CD4-positive, alpha-beta memory T cell (primary cell): ENCODE data around the gene HDAC5. TPM values are rescaled to one million over a fixed set of nuclear protein-coding genes. Genes with fewer than 3 reads are reported as not detected.

ENCODE experiments used
- CTCF ChIA-PET: fragments of 350-600 bp; sonication (Branson Sonifier 250); formaldehyde crosslinking; loops from one replicate; lab custom pipeline; 2021; ENCODE audit warnings: inconsistent platforms; ENCODE audit not compliant: partially characterized antibody; lab: Charles Lee
- POLR2A ChIA-PET: fragments of 350-600 bp; sonication (Branson Sonifier 250); formaldehyde crosslinking; loops from one replicate; lab custom pipeline; 2021; ENCODE audit not compliant: partially characterized antibody; lab: Charles Lee
- DNase-seq, 5 donors: peaks; one replicate each; pipeline versions ENCODE4 v3.0.0 to v3.0.0-alpha.2; 2020 to 2022; ENCODE audit warnings: mixed read lengths in 1 of 5
- H3K27ac ChIP-seq: one replicate; pipeline ENCODE4 v1.7.0; 2013; ENCODE audit warnings: low read depth, low read length
- H3K27me3 ChIP-seq: 2 replicates; pipeline ENCODE4 v1.7.0; 2013; ENCODE audit warnings: mild to moderate bottlenecking, low read length, moderate library complexity; ENCODE audit not compliant: insufficient read depth
- H3K36me3 ChIP-seq: 2 replicates; pipeline ENCODE4 v1.7.0; 2013; ENCODE audit warnings: mild to moderate bottlenecking, low read length, moderate library complexity; ENCODE audit not compliant: insufficient read depth
- H3K4me1 ChIP-seq: 2 replicates; pipeline ENCODE4 v1.7.0; 2013; ENCODE audit warnings: mild to moderate bottlenecking, low read length, moderate library complexity; ENCODE audit not compliant: insufficient read depth
- H3K4me3 ChIP-seq, 2 donors: one replicate each; pipeline ENCODE4 v1.7.0; 2013; ENCODE audit warnings: low read length in 2 of 2, mild to moderate bottlenecking in 1 of 2
- H3K9me3 ChIP-seq, 2 donors: one replicate each; pipeline ENCODE4 v1.7.0; 2013; ENCODE audit warnings: low read length in 2 of 2, control low read depth in 1 of 2; ENCODE audit not compliant: control insufficient read depth in 1 of 2
- H3K27ac Mint-ChIP-seq, 7 donors: one replicate each; pipeline ENCODE4 v1.8.0; 2020 to 2021; ENCODE audit warnings: mixed read lengths in 7 of 7, mild to moderate bottlenecking in 6 of 7, inconsistent platforms in 3 of 7, moderate library complexity in 3 of 7
- H3K27me3 Mint-ChIP-seq, 2 donors: one replicate each; pipeline ENCODE4 v1.8.0; 2020 to 2021; ENCODE audit warnings: mixed read lengths in 2 of 2
- H3K36me3 Mint-ChIP-seq, 2 donors: one replicate each; pipeline ENCODE4 v1.8.0; 2020 to 2021; ENCODE audit warnings: mixed read lengths in 2 of 2, inconsistent platforms in 1 of 2, mild to moderate bottlenecking in 1 of 2
- H3K4me1 Mint-ChIP-seq, 4 donors: one replicate each; pipeline ENCODE4 v1.8.0; 2020 to 2021; ENCODE audit warnings: mixed read lengths in 4 of 4, mild to moderate bottlenecking in 1 of 4
- H3K4me3 Mint-ChIP-seq, 8 donors: one replicate each; pipeline ENCODE4 v1.8.0; 2020 to 2021; ENCODE audit warnings: mixed read lengths in 8 of 8, mild to moderate bottlenecking in 7 of 8, moderate library complexity in 6 of 8, inconsistent platforms in 3 of 8
- H3K9me3 Mint-ChIP-seq, 8 donors: one replicate each; pipeline ENCODE4 v1.8.0; 2020 to 2021; ENCODE audit warnings: mixed read lengths in 8 of 8, mild to moderate bottlenecking in 5 of 8, inconsistent platforms in 3 of 8, moderate library complexity in 1 of 8
- intact Hi-C: fragments of 100-400 bp; cut with micrococcal nuclease; formaldehyde crosslinking; loops from one replicate; pipeline ENCODE4 v1.15.1; 2023
- polyA plus RNA-seq, 2 donors: library from polyadenylated mRNA; unstranded; fragments of 300-500 nt; fragmentation: Illumina TruSeq; gene quantifications; one replicate each; pipeline ENCODE4 v1.2.3, GENCODE V29; 2021
- total RNA-seq, 2 experiments: library from RNA; stranded (reverse); gene quantifications; one replicate each; pipeline ENCODE4 v1.2.3, GENCODE V29; 2021

Gene HDAC5
- total and polyA plus RNA-seq, 4 experiments from 2014 or later: 12.8 to 74.2 (median 52.8) TPM

- H3K27me3 Mint-ChIP-seq: no peaks in the 10 kb centered on the region
- Histone ChIP-seq H3K4me3 (peak overlapping the region; percentile 69 to 79), H3K27ac (peak overlapping the region; percentile 78), H3K36me3 (no peaks in the 10 kb centered on the region), H3K27me3 (no peaks in the 10 kb centered on the region), H3K9me3 (no peaks in the 10 kb centered on the region), H3K4me1 (peaks cover 39% of the 10 kb centered on the region)
- DNase-seq: no peak
- intact Hi-C loops: loop anchor here (2.0 kb wide), 1 partner anchor 55 kb away; the partner anchor contains the start of gene TMEM101
- POLR2A ChIA-PET: interaction anchor here (0.5 to 2.8 kb wide), 7 partner anchors 10 to 256 kb away, joined by 3 to 10 read pairs (median 5); partner anchors contain the start of genes HDAC5, TMEM101 and TMUB2
- H3K36me3 Mint-ChIP-seq: peaks cover 0 to 15% of the 10 kb centered on the region in 2 donors
- no peaks in the 10 kb centered on the region for H3K9me3 Mint-ChIP-seq
- H3K4me1 Mint-ChIP-seq: peaks cover 26 to 55% (median 37%) of the 10 kb centered on the region in 4 donors
- CTCF ChIA-PET: interaction anchor here (0.7 kb wide), 2 partner anchors 41 to 46 kb away, joined by 4 to 5 read pairs; no protein-coding TSS in a partner anchor
- H3K27ac Mint-ChIP-seq: peak overlapping the region; percentile 83 to 98 (median 96)
- peak overlapping the region; percentile 90 to 97 (median 94) for H3K4me3 Mint-ChIP-seq
These were observed 53.4 kb downstream of the HDAC5 start for GRCh38 chr17:44069974-44070454.

GRCh38 chr17:44067545-44067940, 55.9 kb downstream of the HDAC5 start:
- Mint-ChIP-seq H3K9me3 (no peaks in the 10 kb centered on the region), H3K4me1 (peaks cover 31 to 63% (median 49%) of the 10 kb centered on the region in 4 donors), H3K36me3 (peaks cover 7 to 30% of the 10 kb centered on the region in 2 donors), H3K27ac (peak overlapping the region in 6 of 7 donors; percentile 64 to 98 (median 90)), H3K27me3 (no peaks in the 10 kb centered on the region), H3K4me3 (peak overlapping the region; percentile 21 to 96 (median 91))
- DNase-seq: no peak
- H3K4me3 ChIP-seq: no peak overlapping the region
- H3K9me3 ChIP-seq: no peaks in the 10 kb centered on the region
- no peak overlapping the region for H3K27ac ChIP-seq
- CTCF ChIA-PET: interaction anchor here (1.5 kb wide), 1 partner anchor 155 kb away, joined by 3 read pairs; no protein-coding TSS in a partner anchor
- peaks cover 8% of the 10 kb centered on the region for H3K36me3 ChIP-seq
- no peaks in the 10 kb centered on the region for H3K27me3 ChIP-seq
- POLR2A ChIA-PET: interaction anchor here (1.5 kb wide), 1 partner anchor 287 kb away, joined by 3 read pairs; no protein-coding TSS in a partner anchor
- intact Hi-C loops: loop anchor here (2.0 kb wide), 1 partner anchor 133 kb away; no protein-coding TSS in a partner anchor
- peaks cover 53% of the 10 kb centered on the region for H3K4me1 ChIP-seq

- ChIA-PET CTCF (interaction anchor here (0.9 to 1.5 kb wide), 5 partner anchors 11 to 154 kb away, joined by 3 to 5 read pairs (median 3); no protein-coding TSS in a partner anchor), POLR2A (interaction anchor here (0.7 to 2.0 kb wide), 9 partner anchors 10 to 288 kb away, joined by 3 to 16 read pairs (median 3); partner anchors contain the start of genes HDAC5 and UBTF)
- Histone ChIP-seq H3K4me1 (peaks cover 45% of the 10 kb centered on the region), H3K27me3 (no peaks in the 10 kb centered on the region), H3K9me3 (no peaks in the 10 kb centered on the region), H3K36me3 (peaks cover 8% of the 10 kb centered on the region), H3K27ac (peak within 1 kb of the TSS; percentile 69), H3K4me3 (peak within 1 kb of the TSS; percentile 64 to 76)
- Mint-ChIP-seq H3K4me1 (peaks cover 30 to 59% (median 47%) of the 10 kb centered on the region in 4 donors), H3K27ac (peak within 1 kb of the TSS; percentile 87 to 99 (median 96)), H3K36me3 (peaks cover 12 to 39% of the 10 kb centered on the region in 2 donors), H3K27me3 (no peaks in the 10 kb centered on the region), H3K9me3 (no peaks in the 10 kb centered on the region), H3K4me3 (peak within 1 kb of the TSS; percentile 89 to 96 (median 92))
- intact Hi-C loops: loop anchor here (1.0 to 2.0 kb wide), 3 partner anchors 57 to 134 kb away; partner anchors contain the start of gene HDAC5
- peak; percentile 83 to 90 (median 88) for DNase-seq
These were observed 57.1 kb downstream of the HDAC5 start, which contains the start of gene LSM12 for GRCh38 chr17:44066204-44066930. Gene LSM12, minus strand, starts transcription at chr17:44066671. Its CDS starts 84 bp downstream, at chr17:44066587.

GRCh38 chr17:44065668-44066203, 57.7 kb downstream of the HDAC5 start:
- peaks cover 8% of the 10 kb centered on the region for H3K36me3 ChIP-seq
- peaks cover 15 to 40% of the 10 kb centered on the region in 2 donors for H3K36me3 Mint-ChIP-seq
- H3K4me1 ChIP-seq: peaks cover 40% of the 10 kb centered on the region
- H3K27me3 Mint-ChIP-seq: no peaks in the 10 kb centered on the region
- H3K4me3 Mint-ChIP-seq: peak overlapping the region; percentile 89 to 96 (median 91)
- H3K9me3 ChIP-seq: no peaks in the 10 kb centered on the region
- peak overlapping the region; percentile 87 to 99 (median 96) for H3K27ac Mint-ChIP-seq
- intact Hi-C loops: loop anchor here (1.0 to 2.0 kb wide), 3 partner anchors 58 to 135 kb away; partner anchors contain the start of gene HDAC5
- H3K4me1 Mint-ChIP-seq: peaks cover 27 to 56% (median 46%) of the 10 kb centered on the region in 4 donors
- ChIA-PET POLR2A (interaction anchor here (0.8 to 2.0 kb wide), 6 partner anchors 10 to 154 kb away, joined by 3 to 16 read pairs (median 3); partner anchors contain the start of genes HDAC5 and UBTF), CTCF (interaction anchor here (1.3 to 1.5 kb wide), 2 partner anchors 50 to 122 kb away, joined by 4 to 5 read pairs; no protein-coding TSS in a partner anchor)
- DNase-seq: peak in 4 of 5 donors; percentile 11 to 26 (median 22)
- no peaks in the 10 kb centered on the region for H3K9me3 Mint-ChIP-seq
- peak overlapping the region; percentile 69 for H3K27ac ChIP-seq
- no peaks in the 10 kb centered on the region for H3K27me3 ChIP-seq
- peak overlapping the region; percentile 64 to 76 for H3K4me3 ChIP-seq

- Mint-ChIP-seq H3K27ac (peak overlapping the region; percentile 42 to 75 (median 54)), H3K36me3 (peaks cover 22 to 51% of the 10 kb centered on the region in 2 donors), H3K4me3 (peak overlapping the region in 7 of 8 donors; percentile 13 to 69 (median 24)), H3K9me3 (no peaks in the 10 kb centered on the region), H3K27me3 (no peaks in the 10 kb centered on the region), H3K4me1 (peaks cover 27 to 60% (median 52%) of the 10 kb centered on the region in 4 donors)
- no peak overlapping the region for H3K4me3 ChIP-seq
- CTCF ChIA-PET: interaction anchor here (1.3 kb wide), 1 partner anchor 20 kb away, joined by 3 read pairs; no protein-coding TSS in a partner anchor
- intact Hi-C loops: no loop called here
- peaks cover 40% of the 10 kb centered on the region for H3K4me1 ChIP-seq
- no peaks in the 10 kb centered on the region for H3K9me3 ChIP-seq
- no peak for DNase-seq
- no peak overlapping the region for H3K27ac ChIP-seq
- H3K27me3 ChIP-seq: no peaks in the 10 kb centered on the region
- POLR2A ChIA-PET: no interaction called here
- peaks cover 15% of the 10 kb centered on the region for H3K36me3 ChIP-seq
These were observed 59.5 kb downstream of the HDAC5 start for GRCh38 chr17:44063704-44064639.

GRCh38 chr17:44062871-44063270, 60.6 kb downstream of the HDAC5 start:
- peaks cover 22 to 58% of the 10 kb centered on the region in 2 donors for H3K36me3 Mint-ChIP-seq
- no peaks in the 10 kb centered on the region for H3K9me3 Mint-ChIP-seq
- intact Hi-C loops: no loop called here
- ChIA-PET POLR2A (no interaction called here), CTCF (no interaction called here)
- Histone ChIP-seq H3K36me3 (peaks cover 19% of the 10 kb centered on the region), H3K27me3 (no peaks in the 10 kb centered on the region), H3K4me3 (no peak overlapping the region), H3K27ac (no peak overlapping the region), H3K4me1 (peaks cover 40% of the 10 kb centered on the region), H3K9me3 (no peaks in the 10 kb centered on the region)
- DNase-seq: no peak
- H3K4me3 Mint-ChIP-seq: no peak overlapping the region
- no peak overlapping the region for H3K27ac Mint-ChIP-seq
- H3K27me3 Mint-ChIP-seq: no peaks in the 10 kb centered on the region
- H3K4me1 Mint-ChIP-seq: peaks cover 24 to 59% (median 53%) of the 10 kb centered on the region in 4 donors
